Kidney (tissue), 14 donors: ENCODE data around the gene PCBP2. TPM values are rescaled to one million over a fixed set of nuclear protein-coding genes. Genes with fewer than 3 reads are reported as not detected.

Experiments
- DNase-seq, 5 donors: peaks; one replicate each; pipeline ENCODE4 v3.0.0-alpha.2; 2013 to 2020
- FAIRE-seq: peaks from 2 replicates; lab custom pipeline; 2012; peaks lifted over from hg19 to GRCh38; lab: Jason Lieb, UNC
- H3K27ac ChIP-seq, 2 donors: one replicate each; pipeline ENCODE4 v1.7.0; 2013; ENCODE audit warnings: low read depth in 2 of 2, low read length in 2 of 2, inconsistent platforms in 1 of 2
- H3K27me3 ChIP-seq: one replicate; pipeline ENCODE4 v1.7.1; 2013; ENCODE audit warnings: low read length, inconsistent platforms; ENCODE audit not compliant: control insufficient read depth, insufficient read depth
- H3K36me3 ChIP-seq, 3 donors: one replicate each; pipeline versions ENCODE4 v1.7.0 to v1.7.1; 2013; ENCODE audit warnings: low read length in 3 of 3, control low read depth in 1 of 3, inconsistent platforms in 1 of 3; ENCODE audit not compliant: insufficient read depth in 3 of 3, control insufficient read depth in 2 of 3
- H3K4me1 ChIP-seq, 3 donors: one replicate each; pipeline versions ENCODE4 v1.7.0 to v1.7.1; 2013; ENCODE audit warnings: low read length in 3 of 3, inconsistent platforms in 1 of 3, low read depth in 1 of 3; ENCODE audit not compliant: control insufficient read depth in 2 of 3, insufficient read depth in 2 of 3
- H3K4me3 ChIP-seq, 3 donors: one replicate each; pipeline versions ENCODE4 v1.7.0 to v1.8.1; 2013; ENCODE audit warnings: low read length in 3 of 3, control low read depth in 1 of 3, inconsistent platforms in 1 of 3
- H3K9ac ChIP-seq, 3 donors: one replicate each; pipeline versions ENCODE4 v1.7.0 to v1.7.1; 2013; ENCODE audit warnings: low read length in 3 of 3, control low read depth in 1 of 3, inconsistent platforms in 1 of 3
- H3K9me3 ChIP-seq, 3 donors: one replicate each; pipeline versions ENCODE4 v1.7.0 to v1.7.1; 2013; ENCODE audit warnings: low read length in 3 of 3, control low read depth in 1 of 3, inconsistent platforms in 1 of 3; ENCODE audit not compliant: control insufficient read depth in 2 of 3, insufficient read depth in 1 of 3
- intact Hi-C: fragments of 100-400 bp; cut with DNase I; formaldehyde crosslinking; loops from one replicate; pipeline ENCODE4 v1.11.1; 2022
- polyA plus RNA-seq: library from polyadenylated mRNA; stranded (reverse); fragments of 350-450 nt; fragmentation: Illumina TruSeq; extraction: RNeasy Lipid Tissue Mini Kit (QIAGEN cat#74804); gene quantifications from one replicate; pipeline ENCODE4 v1.2.3, GENCODE V29; 2014; ENCODE audit warnings: low read depth, low replicate concordance; ENCODE audit not compliant: insufficient read depth
- total RNA-seq: library from RNA; stranded (reverse); fragmentation: NEBNext Ultra II Directional; extraction: Animal tissue kit (Norgen Biotek cat#: 25700); gene quantifications from one replicate; pipeline ENCODE4 v1.2.1, GENCODE V29; 2021
- TF ChIP-seq, protein P1 (sequence below): IDR thresholded peaks from 3 replicates; pipeline ENCODE4 v1.5.1; 2012; ENCODE audit warnings: mild to moderate bottlenecking, moderate library complexity, borderline replicate concordance; ENCODE audit not compliant: insufficient read depth; ENCODE audit errors: extremely low read depth
- donor health status: control.
- donor health status: control.
- donor health status: control.
- donor health status: control.
- donor health status: control.
- donor health status: DM: yes; HTN: yes; CAD: no.
- donor health status: Normal renal cell carcinoma (clear cell type).

Gene PCBP2
- total and polyA plus RNA-seq, 2 donors from 2014 or later: 597 to 732 TPM

GRCh38 chr12:53424626-53425514, 27.0 kb upstream of the PCBP2 start:
- FAIRE-seq: no peak
- no peak overlapping the region for H3K4me3 ChIP-seq
- peaks cover 0 to 3% (median 2%) of the 10 kb centered on the region in 3 donors for H3K4me1 ChIP-seq
- no peak overlapping the region for H3K27ac ChIP-seq
- TF ChIP-seq, protein P1, sequence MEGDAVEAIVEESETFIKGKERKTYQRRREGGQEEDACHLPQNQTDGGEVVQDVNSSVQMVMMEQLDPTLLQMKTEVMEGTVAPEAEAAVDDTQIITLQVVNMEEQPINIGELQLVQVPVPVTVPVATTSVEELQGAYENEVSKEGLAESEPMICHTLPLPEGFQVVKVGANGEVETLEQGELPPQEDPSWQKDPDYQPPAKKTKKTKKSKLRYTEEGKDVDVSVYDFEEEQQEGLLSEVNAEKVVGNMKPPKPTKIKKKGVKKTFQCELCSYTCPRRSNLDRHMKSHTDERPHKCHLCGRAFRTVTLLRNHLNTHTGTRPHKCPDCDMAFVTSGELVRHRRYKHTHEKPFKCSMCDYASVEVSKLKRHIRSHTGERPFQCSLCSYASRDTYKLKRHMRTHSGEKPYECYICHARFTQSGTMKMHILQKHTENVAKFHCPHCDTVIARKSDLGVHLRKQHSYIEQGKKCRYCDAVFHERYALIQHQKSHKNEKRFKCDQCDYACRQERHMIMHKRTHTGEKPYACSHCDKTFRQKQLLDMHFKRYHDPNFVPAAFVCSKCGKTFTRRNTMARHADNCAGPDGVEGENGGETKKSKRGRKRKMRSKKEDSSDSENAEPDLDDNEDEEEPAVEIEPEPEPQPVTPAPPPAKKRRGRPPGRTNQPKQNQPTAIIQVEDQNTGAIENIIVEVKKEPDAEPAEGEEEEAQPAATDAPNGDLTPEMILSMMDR: no peak
- H3K9me3 ChIP-seq: no peaks in the 10 kb centered on the region
- no peaks in the 10 kb centered on the region for H3K27me3 ChIP-seq
- intact Hi-C loops: loop anchor here (10.0 kb wide), 1 partner anchor 70 kb away; no protein-coding TSS in a partner anchor
- H3K36me3 ChIP-seq: no peaks in the 10 kb centered on the region
- H3K9ac ChIP-seq: no peak overlapping the region
- peak in 2 of 5 donors; percentile 48 to 53 for DNase-seq

- Histone ChIP-seq H3K27me3 (no peaks in the 10 kb centered on the region), H3K9me3 (no peaks in the 10 kb centered on the region), H3K27ac (no peak overlapping the region), H3K36me3 (no peaks in the 10 kb centered on the region), H3K4me1 (peaks cover 0 to 3% (median 2%) of the 10 kb centered on the region in 3 donors), H3K4me3 (no peak overlapping the region), H3K9ac (no peak overlapping the region)
- TF ChIP-seq, protein P1: no peak
- DNase-seq: peak in 1 of 5 donors; percentile 43
- intact Hi-C loops: loop anchor here (10.0 kb wide), 1 partner anchor 71 kb away; no protein-coding TSS in a partner anchor
- no peak for FAIRE-seq
Observed at GRCh38 chr12:53425515-53426150, 26.3 kb upstream of the PCBP2 start.

DNA sequence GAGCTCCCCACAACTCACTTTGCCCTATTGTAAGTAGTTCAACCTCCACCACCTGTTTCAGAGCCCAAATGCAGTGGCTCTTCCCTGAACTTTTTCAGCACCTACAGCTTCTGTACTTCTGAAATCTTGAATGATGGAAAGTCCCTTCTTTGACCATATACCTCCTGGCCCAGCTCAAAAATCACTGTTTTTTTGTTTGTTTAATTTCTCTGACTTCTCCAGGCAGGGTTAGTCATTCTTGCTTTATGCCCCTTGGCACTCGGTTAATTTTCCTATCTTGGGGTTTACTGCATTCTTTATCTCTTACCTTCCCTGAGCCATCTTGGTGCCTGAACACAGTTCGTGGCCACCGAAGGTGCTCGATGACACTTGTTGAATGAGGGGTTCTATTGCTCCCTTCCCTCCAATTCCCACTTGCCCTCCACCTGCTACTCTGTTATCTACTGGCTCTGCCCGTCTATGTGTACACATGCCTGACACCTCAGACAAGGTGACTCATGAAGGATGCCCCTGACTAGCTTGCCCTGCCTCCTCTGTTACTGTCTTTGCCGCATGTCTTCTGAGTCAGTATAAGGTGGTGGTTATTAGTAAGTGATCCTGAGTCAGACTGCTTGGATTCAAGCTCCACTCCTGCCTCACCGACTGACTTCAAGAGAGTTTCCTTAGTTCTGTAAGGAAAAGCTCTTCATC, 23.9 kb upstream of the PCBP2 start:
- Histone ChIP-seq H3K4me1 (no peaks in the 10 kb centered on the region), H3K27me3 (no peaks in the 10 kb centered on the region), H3K4me3 (no peak overlapping the region), H3K27ac (no peak overlapping the region), H3K9ac (no peak overlapping the region), H3K9me3 (no peaks in the 10 kb centered on the region), H3K36me3 (no peaks in the 10 kb centered on the region)
- intact Hi-C loops: loop anchor here (10.0 kb wide), 1 partner anchor 73 kb away; no protein-coding TSS in a partner anchor
- DNase-seq: peak in 1 of 5 donors; percentile 15
- no peak for FAIRE-seq
- TF ChIP-seq, protein P1: no peak
